IPS-11a (cell line): ENCODE measurements around the gene ARHGAP21.
"Not testable (repeated sequence)": the region's sequence is repeated elsewhere in the genome, so short reads cannot be mapped to it uniquely, and the experiment has no call there.

Source experiments
- H3K4me3 ChIP-seq: one replicate; pipeline ENCODE4 v1.5.1; 2013; ENCODE audit warnings: low read depth, low read length, control low read depth

Gene ARHGAP21

GRCh38 chr10:24690961-24691512 lies 32.6 kb downstream of the ARHGAP21 start:
- no peak overlapping the region for H3K4me3 ChIP-seq

GRCh38 chr10:24685958-24686540 lies 37.6 kb downstream of the ARHGAP21 start:
- H3K4me3 ChIP-seq, result no peak overlapping the region

GRCh38 chr10:24683554-24683953 lies 40.1 kb downstream of the ARHGAP21 start:
- H3K4me3 ChIP-seq, result no peak overlapping the region

GRCh38 chr10:24681572-24682088 lies 42.1 kb downstream of the ARHGAP21 start:
- no peak overlapping the region for H3K4me3 ChIP-seq

GRCh38 chr10:24680647-24681524 lies 42.8 kb downstream of the ARHGAP21 start:
- no peak overlapping the region for H3K4me3 ChIP-seq

- no peak overlapping the region for H3K4me3 ChIP-seq
Measured at GRCh38 chr10:24678757-24679156, 44.9 kb downstream of the ARHGAP21 start.

- H3K4me3 ChIP-seq, result no peak overlapping the region
Measured at GRCh38 chr10:24674892-24675632, 48.6 kb downstream of the ARHGAP21 start.

GRCh38 chr10:24670964-24671670 lies 52.6 kb downstream of the ARHGAP21 start:
- H3K4me3 ChIP-seq, result no peak overlapping the region

- no peak overlapping the region for H3K4me3 ChIP-seq
Measured at GRCh38 chr10:24669285-24669852, 54.3 kb downstream of the ARHGAP21 start.

- H3K4me3 ChIP-seq, result no peak overlapping the region
Measured at GRCh38 chr10:24668247-24668646, 55.4 kb downstream of the ARHGAP21 start.

- H3K4me3 ChIP-seq, result no peak overlapping the region
Measured at GRCh38 chr10:24664991-24665390, 58.7 kb downstream of the ARHGAP21 start.

GRCh38 chr10:24661376-24661775 lies 62.3 kb downstream of the ARHGAP21 start:
- no peak overlapping the region for H3K4me3 ChIP-seq

GRCh38 chr10:24658319-24658718 lies 65.4 kb downstream of the ARHGAP21 start:
- not testable (repeated sequence) for H3K4me3 ChIP-seq

GRCh38 chr10:24656326-24656725 lies 67.4 kb downstream of the ARHGAP21 start:
- H3K4me3 ChIP-seq, result not testable (repeated sequence)

GRCh38 chr10:24652381-24652957 lies 71.2 kb downstream of the ARHGAP21 start:
- no peak overlapping the region for H3K4me3 ChIP-seq

GRCh38 chr10:24651923-24652322 lies 71.8 kb downstream of the ARHGAP21 start:
- H3K4me3 ChIP-seq, result no peak overlapping the region

- H3K4me3 ChIP-seq, result no peak overlapping the region
Measured at GRCh38 chr10:24650669-24651391, 72.9 kb downstream of the ARHGAP21 start.

- H3K4me3 ChIP-seq, result no peak overlapping the region
Measured at GRCh38 chr10:24645784-24646183, 77.9 kb downstream of the ARHGAP21 start.

- no peak overlapping the region for H3K4me3 ChIP-seq
Measured at GRCh38 chr10:24645022-24645421, 78.7 kb downstream of the ARHGAP21 start.
